Hepatocyte (in vitro differentiated cells): ENCODE results near the gene TCF19. TPM values are rescaled to one million over a fixed set of nuclear protein-coding genes. Genes with fewer than 3 reads are reported as not detected.
"Not testable (repeated sequence)": the region's sequence is repeated elsewhere in the genome, so short reads cannot be mapped to it uniquely, and the experiment has no call there.

Experiments
- DNase-seq: peaks from one replicate; pipeline ENCODE4 v3.0.0-alpha.2; 2016; ENCODE audit warnings: low spot score
- H2AFZ ChIP-seq: fragments of 200-600 bp; sonication (generic); 2 replicates; pipeline ENCODE4 v1.6.0; 2016; ENCODE audit warnings: antibody characterized with exemption, mild to moderate bottlenecking
- H3K27ac ChIP-seq: fragments of 200-600 bp; sonication (generic); 2 replicates; pipeline ENCODE4 v1.5.1; 2016; ENCODE audit warnings: mild to moderate bottlenecking
- H3K27me3 ChIP-seq: fragments of 200-600 bp; sonication (generic); 2 replicates; pipeline ENCODE4 v1.6.1; 2016
- H3K36me3 ChIP-seq: fragments of 200-600 bp; sonication (generic); replicated peaks from 2 replicates; pipeline ENCODE4 v1.5.1; 2016; ENCODE audit warnings: low read depth; ENCODE audit not compliant: insufficient read depth
- H3K4me1 ChIP-seq: fragments of 200-600 bp; sonication (generic); 2 replicates; pipeline ENCODE4 v1.5.1; 2016; ENCODE audit warnings: mild to moderate bottlenecking, moderate library complexity; ENCODE audit not compliant: insufficient read depth
- H3K4me2 ChIP-seq: fragments of 200-600 bp; sonication (generic); 2 replicates; pipeline ENCODE4 v1.6.0; 2016
- H3K4me3 ChIP-seq: fragments of 200-600 bp; sonication (generic); 2 replicates; pipeline ENCODE4 v1.5.1; 2016; ENCODE audit warnings: mild to moderate bottlenecking
- H3K79me2 ChIP-seq: fragments of 200-600 bp; sonication (generic); 2 replicates; pipeline ENCODE4 v1.6.0; 2017; ENCODE audit warnings: mild to moderate bottlenecking
- H3K9me2 ChIP-seq: fragments of 200-600 bp; sonication (generic); replicated peaks from 2 replicates; pipeline ENCODE4 v1.6.0; 2017; ENCODE audit warnings: mild to moderate bottlenecking; ENCODE audit not compliant: insufficient read depth
- H3K9me3 ChIP-seq: fragments of 200-600 bp; sonication (generic); 2 replicates; pipeline ENCODE4 v1.5.1; 2016; ENCODE audit warnings: low read depth, mild to moderate bottlenecking
- H4K20me1 ChIP-seq: fragments of 200-600 bp; sonication (generic); 2 replicates; pipeline ENCODE4 v1.6.0; 2016; ENCODE audit warnings: mild to moderate bottlenecking; ENCODE audit not compliant: insufficient read depth, poor library complexity, severe bottlenecking
- EZH2 ChIP-seq: fragments of 200-600 bp; sonication (generic); IDR thresholded peaks from 2 replicates; pipeline ENCODE4 v1.6.1; 2016; ENCODE audit warnings: antibody characterized with exemption, mild to moderate bottlenecking, borderline replicate concordance
- EZH2phosphoT487 ChIP-seq: fragments of 200-600 bp; sonication (generic); IDR thresholded peaks from one replicate; pipeline ENCODE4 v1.6.1; 2018; ENCODE audit warnings: antibody characterized with exemption, mild to moderate bottlenecking, low read depth, moderate library complexity; ENCODE audit not compliant: unreplicated experiment, severe bottlenecking
- WGBS: methylation state at CpG from one replicate; pipeline ENCODE4 v1.1.6; 2016; ENCODE audit warnings: low lambda C conversion rate; ENCODE audit errors: missing lambda C conversion rate; 5-methylcytosine and 5-hydroxymethylcytosine counted together
- polyA plus RNA-seq: library from polyadenylated mRNA; unstranded; fragments of >200 nt; fragmentation: Nextera tagmentation; extraction: Ambion mirVana; gene quantifications from 2 replicates; pipeline ENCODE4 v1.2.1, GENCODE V29; 2016
- total RNA-seq: library from RNA; depleted of rRNA; stranded (reverse); fragments of >200 nt; gene quantifications from 2 replicates; pipeline ENCODE4 v1.2.3, GENCODE V29; 2014
- TF ChIP-seq, protein P1 (sequence below): fragments of 200-600 bp; sonication (generic); IDR thresholded peaks from 2 replicates; pipeline ENCODE4 v1.5.1; 2016; ENCODE audit warnings: antibody characterized with exemption, mild to moderate bottlenecking; ENCODE audit not compliant: poor library complexity

The TCF19 gene
- total and polyA plus RNA-seq, 2 experiments from 2014 or later = 5.0 to 6.3 TPM

DNA sequence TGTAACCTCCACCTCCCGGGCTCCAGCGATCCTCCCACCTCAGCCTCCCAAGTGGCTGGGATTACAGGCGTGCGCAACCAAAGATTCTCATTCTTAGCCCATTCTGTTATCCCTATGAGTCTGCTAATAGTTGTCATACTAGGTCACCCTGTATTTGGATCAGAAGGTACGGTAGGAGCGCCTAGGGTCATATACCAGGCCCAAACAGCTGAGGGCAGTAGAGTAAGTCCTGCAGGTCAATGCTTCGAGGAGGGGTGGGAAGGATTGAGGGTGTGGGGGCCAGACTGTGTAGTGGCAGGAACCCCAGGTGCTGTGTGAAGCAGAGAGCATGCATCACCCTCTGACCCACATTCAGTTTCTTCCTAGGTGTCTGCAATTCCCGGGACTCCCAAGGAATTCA, 34.8 kb downstream of the TCF19 start:
- Histone ChIP-seq H3K36me3 (no peaks in the 10 kb centered on the region), H2AFZ (no peak overlapping the region), H3K9me2 (no peaks in the 10 kb centered on the region), H3K27me3 (no peaks in the 10 kb centered on the region), H3K4me1 (no peaks in the 10 kb centered on the region), H3K4me2 (no peak overlapping the region), H3K9me3 (no peaks in the 10 kb centered on the region), H3K4me3 (no peak overlapping the region), H4K20me1 (no peaks in the 10 kb centered on the region), H3K79me2 (no peaks in the 10 kb centered on the region), H3K27ac (no peak overlapping the region)
- WGBS = 76% methylated on average over 8 of the region's 8 CpGs
- DNase-seq = no peak
- TF ChIP-seq, protein P1, sequence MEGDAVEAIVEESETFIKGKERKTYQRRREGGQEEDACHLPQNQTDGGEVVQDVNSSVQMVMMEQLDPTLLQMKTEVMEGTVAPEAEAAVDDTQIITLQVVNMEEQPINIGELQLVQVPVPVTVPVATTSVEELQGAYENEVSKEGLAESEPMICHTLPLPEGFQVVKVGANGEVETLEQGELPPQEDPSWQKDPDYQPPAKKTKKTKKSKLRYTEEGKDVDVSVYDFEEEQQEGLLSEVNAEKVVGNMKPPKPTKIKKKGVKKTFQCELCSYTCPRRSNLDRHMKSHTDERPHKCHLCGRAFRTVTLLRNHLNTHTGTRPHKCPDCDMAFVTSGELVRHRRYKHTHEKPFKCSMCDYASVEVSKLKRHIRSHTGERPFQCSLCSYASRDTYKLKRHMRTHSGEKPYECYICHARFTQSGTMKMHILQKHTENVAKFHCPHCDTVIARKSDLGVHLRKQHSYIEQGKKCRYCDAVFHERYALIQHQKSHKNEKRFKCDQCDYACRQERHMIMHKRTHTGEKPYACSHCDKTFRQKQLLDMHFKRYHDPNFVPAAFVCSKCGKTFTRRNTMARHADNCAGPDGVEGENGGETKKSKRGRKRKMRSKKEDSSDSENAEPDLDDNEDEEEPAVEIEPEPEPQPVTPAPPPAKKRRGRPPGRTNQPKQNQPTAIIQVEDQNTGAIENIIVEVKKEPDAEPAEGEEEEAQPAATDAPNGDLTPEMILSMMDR = no peak
- TF ChIP-seq EZH2 (no peak), EZH2phosphoT487 (no peak)

DNA sequence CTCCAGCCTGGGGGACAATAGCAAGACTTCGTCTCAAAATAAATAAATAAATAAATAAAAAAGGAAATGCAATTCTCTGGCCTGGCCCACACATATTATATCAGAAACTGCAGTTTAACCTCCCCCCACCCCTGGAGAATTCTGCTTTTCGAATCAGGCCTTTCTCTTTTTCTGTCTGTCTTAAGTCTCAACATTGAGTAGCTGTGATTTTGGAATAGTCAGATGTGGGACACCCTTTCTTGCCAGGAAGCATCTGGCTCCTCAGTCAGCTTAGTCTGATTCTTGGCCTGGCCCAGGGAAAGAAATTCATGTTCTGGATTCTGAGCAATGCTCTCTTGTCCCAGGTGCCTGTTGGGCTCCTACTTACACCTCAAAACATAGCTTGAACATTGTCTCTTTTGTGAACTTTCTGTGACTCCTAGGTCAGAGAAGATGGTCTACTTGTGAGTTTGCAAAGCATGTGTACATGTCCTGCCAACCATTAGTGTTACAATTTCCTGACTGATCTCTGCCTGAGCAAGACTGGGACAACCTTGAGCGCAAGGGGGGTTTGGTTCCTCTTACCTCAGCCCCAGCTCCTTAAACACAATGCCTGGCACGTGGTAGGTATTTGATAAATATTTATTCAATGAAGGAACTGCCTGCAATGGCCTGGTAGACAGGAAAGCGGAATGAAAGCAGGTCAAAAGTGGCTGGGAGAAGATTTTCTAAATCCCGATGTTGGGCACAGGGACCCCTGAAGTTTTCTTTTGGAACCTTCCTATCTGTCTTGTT, 35.9 kb downstream of the TCF19 start:
- Histone ChIP-seq H3K4me3 (no peak overlapping the region), H3K27me3 (no peaks in the 10 kb centered on the region), H2AFZ (no peak overlapping the region), H3K79me2 (no peaks in the 10 kb centered on the region), H3K9me3 (no peaks in the 10 kb centered on the region), H4K20me1 (no peaks in the 10 kb centered on the region), H3K4me1 (no peaks in the 10 kb centered on the region), H3K27ac (no peak overlapping the region), H3K4me2 (no peak overlapping the region), H3K9me2 (no peaks in the 10 kb centered on the region), H3K36me3 (no peaks in the 10 kb centered on the region)
- 83% methylated on average over 6 of the region's 6 CpGs for WGBS
- TF ChIP-seq EZH2phosphoT487 (no peak), EZH2 (no peak)
- TF ChIP-seq, protein P1 = no peak
- no peak for DNase-seq

DNA sequence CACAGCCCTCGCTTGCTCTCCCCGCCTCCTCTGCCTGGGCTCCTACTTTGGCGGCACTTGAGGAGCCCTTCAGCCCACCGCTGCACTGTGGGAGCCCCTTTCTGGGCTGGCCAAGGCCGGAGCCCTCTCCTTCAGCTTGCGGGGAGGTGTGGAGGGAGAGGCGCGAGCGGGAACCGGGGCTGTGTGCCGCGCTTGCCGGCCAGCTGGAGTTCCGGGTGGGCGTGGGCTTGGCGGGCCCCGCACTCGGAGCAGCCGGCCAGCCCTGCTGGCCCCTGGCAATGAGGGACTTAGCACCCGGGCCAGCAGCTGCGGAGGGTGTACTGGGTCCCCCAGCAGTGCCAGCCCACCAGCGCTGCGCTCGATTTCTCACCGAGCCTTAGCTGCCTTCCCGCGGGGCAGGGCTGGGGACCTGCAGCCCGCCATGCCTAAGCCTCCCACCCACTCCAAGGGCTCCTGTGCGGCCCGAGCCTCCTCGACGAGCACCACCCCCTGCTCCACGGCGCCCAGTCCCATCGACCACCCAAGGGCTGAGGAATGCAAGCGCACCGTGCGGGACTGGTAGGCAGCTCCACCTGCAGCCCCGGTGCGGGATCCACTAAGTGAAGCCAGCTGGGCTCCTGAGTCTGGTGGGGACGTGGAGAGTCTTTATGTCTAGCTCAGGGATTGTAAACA, 37.1 kb downstream of the TCF19 start:
- H3K9me3 ChIP-seq, DNase-seq, H3K4me1 ChIP-seq, H3K9me2 ChIP-seq, H3K36me3 ChIP-seq, H3K27me3 ChIP-seq, H2AFZ ChIP-seq, H3K4me3 ChIP-seq, H3K27ac ChIP-seq, H4K20me1 ChIP-seq, H3K4me2 ChIP-seq, H3K79me2 ChIP-seq: not testable (repeated sequence)
- WGBS = 91% methylated on average over 36 of the region's 41 CpGs

DNA sequence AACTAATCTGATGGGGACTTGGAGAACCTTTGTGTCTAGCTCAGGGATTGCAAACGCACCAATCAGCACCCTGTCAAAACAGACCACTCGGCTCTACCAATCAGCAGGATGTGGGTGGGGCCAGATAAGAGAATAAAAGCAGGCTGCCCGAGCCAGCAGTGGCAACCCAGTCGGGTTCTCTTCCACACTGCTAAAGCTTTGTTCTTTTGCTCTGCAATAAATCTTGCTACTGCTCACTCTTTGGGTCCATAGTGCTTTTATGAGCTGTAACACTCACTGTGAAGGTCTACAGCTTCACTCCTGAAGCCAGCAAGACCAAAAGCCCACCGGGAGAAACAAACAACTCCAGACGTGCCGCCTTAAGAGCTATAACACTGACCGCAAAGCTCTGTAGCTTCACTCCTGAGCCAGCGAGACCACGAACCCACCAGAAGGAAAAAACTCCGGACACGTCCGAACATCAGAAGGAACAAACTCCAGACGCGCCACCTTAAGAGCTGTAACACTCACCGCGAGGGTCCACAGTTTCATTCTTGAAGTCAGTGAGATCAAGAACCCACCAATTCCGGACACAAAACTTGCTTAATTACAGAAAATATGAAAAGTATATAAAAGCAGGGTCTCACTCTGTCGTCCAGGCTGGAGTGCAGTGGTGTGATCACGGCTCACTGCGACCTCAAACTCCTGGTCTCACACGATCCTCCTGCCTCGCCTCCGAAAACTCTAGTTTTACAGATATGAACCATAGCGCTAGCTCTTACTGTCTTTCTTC, 38.0 kb downstream of the TCF19 start:
- H3K79me2 ChIP-seq, H3K9me2 ChIP-seq, H3K4me1 ChIP-seq, H3K27me3 ChIP-seq, H3K27ac ChIP-seq, H4K20me1 ChIP-seq, H2AFZ ChIP-seq, H3K4me3 ChIP-seq, H3K36me3 ChIP-seq, H3K9me3 ChIP-seq, DNase-seq: not testable (repeated sequence)
- 83% methylated on average over 25 of the region's 25 CpGs for WGBS
- H3K4me2 ChIP-seq = peak overlapping the region; percentile 88
